GM19025 (cell line): Measurements from ENCODE around the gene ELMO2.

Source experiments
- ATAC-seq: cut with Tn5 transposase; IDR thresholded peaks from one replicate; pipeline ENCODE4 v1.9.1; 2021; ENCODE audit warnings: mild to moderate bottlenecking, low read depth, moderate library complexity; ENCODE audit not compliant: unreplicated experiment

The ELMO2 gene

DNA sequence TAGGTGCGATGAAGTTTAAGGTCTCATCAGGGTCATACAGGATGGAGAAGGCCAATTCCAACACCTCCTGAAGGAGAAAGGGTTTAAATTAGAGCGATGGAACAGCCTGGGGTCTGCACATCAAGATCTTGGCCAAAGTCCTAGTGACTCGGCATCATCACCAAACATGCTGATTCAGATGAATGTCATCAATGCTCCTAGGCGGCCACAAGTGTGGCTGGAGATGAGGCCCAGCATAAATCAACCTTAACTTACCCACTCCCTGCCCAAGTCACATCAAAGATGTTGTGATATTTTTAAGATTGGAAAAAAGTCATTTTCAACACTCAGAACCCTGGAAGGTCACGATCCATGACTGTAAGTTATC lies 37.5 kb downstream of the ELMO2 start:
- ATAC-seq: no peak

DNA sequence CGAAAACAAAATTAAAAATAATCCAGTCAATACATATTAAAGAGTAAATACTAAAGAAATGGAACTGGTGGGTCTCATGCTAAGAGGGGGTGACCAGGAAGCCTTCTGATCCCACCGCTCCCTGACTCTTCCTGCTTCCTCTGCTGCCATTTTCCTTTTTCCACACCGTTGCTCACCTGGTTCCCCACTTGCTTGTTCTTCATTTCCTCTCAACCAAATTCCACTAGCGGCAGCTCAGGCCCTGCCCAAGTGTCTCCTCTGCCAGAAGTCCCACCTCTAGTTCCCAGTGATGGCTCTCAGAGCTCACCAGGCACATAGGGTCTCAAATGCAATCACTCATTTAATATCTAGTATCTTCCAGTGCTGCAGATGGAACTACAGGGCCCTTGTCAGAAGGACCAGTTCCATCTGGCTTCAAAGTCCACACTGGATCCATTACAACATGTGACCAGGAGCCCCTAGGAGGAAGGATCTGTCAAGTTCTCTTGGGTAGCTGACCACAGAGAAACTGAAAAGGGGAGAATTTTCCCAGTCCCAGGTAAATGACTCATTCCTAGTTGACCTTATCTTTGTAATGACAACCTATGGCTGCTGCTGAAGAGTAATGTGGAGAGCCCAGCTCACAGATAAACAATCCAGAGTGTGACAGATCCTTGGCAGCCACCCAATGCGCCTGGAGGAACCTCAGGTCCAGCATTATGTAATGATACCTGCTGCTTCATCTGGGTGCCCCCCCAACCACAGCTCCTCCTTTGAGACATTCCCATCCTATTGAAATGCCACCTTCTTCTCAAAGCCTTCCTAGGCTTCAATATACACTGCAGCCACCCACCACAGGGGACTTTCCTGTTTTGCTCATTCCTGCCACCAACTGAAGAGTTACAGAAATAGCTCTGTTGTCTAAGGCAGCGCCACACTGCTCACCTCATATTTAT lies 38.2 kb downstream of the ELMO2 start:
- no peak for ATAC-seq

DNA sequence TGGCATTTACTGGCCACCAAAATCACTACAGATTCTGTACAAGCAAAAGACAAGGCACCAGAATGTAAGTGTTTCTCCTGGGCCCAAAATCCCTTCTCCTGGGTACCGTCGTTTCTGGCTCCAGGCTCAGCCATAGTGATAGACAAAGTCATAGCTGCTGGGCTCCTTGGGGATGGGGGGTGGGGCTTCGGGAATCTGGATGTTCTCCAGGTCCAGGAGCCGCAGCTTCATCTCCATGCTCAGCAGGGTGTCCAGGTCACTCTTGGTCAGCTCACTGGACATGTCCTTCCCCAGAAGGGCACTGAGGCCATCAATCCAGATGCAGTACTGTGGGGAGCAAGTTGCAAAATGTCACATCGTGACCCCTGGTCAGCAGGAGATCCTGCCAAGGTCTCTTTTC lies 39.2 kb downstream of the ELMO2 start:
- ATAC-seq: no peak

DNA sequence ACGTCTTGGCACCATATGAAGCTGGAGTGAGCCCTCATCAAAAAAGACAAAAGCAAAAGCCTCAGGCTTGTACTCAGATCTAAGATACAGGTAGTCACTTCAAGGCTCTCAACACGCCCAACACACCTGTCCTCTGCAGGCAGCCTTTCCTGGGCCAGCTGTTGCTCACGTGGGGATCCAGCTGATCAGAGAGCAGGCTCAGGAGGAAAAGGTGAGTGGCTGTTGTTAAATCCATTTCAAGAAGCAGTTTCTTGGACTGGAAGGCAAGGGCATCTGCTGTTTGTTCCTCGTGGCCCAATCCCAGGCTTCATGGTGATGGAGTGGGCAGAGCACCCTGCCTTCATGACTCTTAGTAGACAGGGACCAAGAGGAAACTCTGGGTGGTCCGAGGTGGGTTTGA lies 39.6 kb downstream of the ELMO2 start:
- ATAC-seq: no peak

DNA sequence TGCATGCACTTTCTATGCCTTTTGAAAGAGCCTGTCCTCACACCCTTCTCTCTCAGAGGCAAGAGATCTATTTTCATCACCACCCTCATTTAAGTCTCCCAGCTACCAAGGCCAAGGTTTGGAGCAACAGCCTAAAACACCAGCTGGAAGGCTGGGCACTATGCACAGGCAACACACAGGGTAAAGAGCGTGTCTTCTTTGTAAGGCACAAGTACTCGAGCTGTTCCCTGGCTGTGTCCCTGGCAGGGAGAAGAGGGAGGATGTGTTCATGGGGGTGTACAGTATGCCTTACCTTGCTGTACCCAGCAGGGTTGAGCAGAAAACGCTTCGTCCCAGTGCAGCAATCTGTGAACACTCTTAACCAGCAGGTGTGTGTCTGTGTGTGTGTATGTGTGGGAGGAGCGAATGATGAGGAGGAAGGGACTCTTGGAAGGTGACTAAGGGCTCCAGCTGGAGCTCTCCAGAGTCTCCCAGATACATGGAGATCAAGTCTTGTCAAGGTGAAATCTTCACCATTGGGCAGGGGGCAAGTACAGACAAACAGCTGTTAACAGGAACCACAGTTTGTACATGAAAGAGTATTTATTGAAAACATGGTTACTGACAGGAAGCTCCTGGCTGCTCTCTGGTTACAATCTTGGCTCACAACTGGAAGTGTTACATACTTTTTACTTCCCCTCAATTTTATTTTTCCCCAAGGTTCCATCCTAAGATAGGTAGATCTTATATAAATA lies 40.8 kb downstream of the ELMO2 start:
- ATAC-seq: no peak

DNA sequence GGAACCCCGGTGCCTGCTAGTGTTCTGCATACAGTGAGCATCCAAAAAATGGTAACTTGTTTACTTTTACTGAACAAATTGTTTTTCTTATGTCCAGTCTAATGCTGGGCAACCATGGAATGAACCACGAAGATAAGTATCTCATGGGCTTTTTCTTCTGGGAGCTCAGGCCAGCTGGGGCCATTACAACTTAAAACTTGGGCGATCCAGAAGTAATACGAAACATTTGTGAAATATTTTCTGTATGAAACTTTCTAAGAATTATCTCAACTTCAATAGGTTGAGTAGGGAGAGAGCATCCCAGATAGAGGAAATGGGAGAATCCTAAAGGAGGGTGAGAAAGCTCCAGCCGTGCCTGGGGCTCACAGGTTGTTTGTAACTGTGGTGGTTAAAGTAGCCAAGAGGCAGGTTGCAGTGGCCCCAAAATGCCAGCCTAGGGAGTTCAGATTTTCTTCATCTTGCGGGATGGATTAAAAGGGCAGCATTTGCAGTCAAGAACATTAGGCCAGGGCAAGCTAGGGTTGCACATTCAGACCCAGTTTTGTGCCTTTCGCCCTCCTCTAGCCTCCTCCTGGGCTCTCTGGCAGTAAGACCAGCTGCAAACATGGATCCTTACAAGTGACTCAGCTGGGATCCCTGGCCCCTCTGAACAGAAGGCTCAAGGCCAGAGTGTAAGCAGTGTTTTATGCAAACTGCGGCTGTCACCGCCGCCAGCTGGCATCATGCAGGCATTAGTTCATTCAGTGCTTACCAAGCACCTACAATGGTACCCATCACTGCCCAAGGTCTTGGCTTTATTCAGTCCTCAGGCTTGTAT lies 41.5 kb downstream of the ELMO2 start:
- no peak for ATAC-seq

DNA sequence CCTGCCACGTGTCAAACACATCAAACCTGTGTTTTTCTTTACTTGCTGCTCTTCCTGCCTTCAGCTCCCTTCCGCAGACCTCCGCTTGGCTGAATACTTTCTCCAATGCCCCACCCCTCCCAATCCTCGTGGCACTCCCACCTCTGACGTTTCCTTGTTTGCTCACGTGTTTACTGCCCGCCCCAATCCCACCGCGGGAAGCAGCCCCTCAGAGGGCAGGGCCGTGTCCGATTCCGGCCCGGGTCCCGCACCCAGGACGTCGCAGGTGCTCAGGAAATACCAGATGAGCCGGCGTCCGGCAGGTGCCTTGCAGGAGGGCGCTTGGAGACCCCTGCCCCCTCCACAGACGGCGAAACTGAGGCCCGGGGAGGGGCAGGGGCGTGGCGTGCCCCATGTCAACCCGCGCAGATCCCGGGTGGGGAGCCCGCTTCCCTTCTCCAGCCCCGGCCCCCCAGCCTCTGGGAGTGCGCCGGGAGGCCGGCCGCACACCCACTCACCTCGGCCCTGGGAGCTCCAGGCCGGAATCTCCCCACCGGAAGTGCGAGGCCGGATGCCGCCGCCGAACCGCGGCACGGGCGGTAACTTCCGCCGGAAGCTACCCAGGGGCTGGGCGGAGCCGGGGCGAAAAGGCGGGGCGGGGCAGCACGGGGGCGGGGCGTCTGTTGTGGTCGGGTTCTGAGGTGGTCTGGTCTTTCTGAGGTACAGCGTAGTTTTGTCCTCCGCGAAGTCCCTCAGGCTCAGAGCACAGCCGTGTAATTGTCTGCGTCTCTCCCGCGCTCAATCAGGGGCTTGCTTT lies 42.3 kb downstream of the ELMO2 start:
- ATAC-seq: peak; percentile 70

DNA sequence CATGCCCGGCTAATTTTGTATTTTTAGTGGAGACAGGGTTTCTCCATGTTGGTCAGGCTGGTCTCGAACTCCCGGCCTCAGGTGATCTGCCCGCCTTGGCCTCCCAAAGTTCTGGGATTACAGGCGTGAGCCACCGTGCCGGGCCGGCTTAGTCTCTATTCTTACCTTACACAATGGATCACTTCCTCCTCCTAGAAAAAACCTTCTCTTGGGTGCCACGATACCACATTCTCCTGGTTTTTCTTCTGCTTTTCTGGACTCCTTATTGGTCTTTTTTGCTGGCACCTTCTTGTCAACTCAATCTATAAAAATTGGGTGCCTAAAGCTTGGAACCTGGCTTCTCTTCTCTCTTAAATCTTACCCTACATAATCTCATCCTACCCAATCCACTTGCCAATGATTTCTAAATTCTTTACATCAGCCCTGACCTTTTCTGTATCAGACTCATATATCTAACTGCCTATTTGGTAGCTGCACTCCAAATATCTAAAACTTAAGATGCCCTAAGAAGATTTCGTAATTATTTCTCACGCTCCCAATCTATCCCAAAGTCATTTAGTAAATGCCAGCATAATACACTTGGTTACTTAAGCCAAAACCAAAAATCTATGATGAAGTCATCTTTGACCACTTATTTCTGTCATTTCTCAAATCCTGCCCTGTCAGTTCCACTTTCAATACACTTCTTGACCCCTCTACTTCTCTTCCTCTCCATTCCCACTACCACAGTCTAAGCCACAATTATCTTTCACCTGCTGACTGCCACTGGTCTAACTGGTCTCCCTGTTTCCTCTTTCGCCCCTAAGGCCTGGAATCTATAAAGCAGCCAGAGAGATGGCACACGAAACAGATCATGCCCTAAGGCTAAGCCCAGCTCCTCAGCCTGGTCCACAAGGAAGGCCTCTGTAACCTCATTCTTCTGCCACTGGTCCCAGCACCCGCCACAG lies 43.2 kb downstream of the ELMO2 start:
- ATAC-seq: no peak

DNA sequence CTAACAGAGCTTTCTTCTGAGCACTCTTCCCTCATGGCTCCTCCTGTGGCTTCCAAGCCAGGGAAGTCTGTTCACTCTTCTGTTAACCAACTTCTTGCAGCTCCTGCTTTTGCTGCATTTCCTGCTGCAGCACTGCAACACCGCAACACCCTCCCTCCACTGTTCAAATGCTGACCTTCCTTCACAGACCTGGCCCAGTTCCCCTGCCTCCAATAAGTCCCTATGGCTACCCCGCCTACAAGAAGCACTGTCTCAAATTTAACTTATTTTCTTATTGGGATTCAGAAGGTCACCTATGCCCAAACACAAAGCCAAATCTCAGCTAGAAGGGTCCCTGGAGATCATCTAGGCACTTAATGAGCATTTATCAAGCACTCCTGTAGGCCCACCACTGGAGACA lies 44.6 kb downstream of the ELMO2 start:
- no peak for ATAC-seq

DNA sequence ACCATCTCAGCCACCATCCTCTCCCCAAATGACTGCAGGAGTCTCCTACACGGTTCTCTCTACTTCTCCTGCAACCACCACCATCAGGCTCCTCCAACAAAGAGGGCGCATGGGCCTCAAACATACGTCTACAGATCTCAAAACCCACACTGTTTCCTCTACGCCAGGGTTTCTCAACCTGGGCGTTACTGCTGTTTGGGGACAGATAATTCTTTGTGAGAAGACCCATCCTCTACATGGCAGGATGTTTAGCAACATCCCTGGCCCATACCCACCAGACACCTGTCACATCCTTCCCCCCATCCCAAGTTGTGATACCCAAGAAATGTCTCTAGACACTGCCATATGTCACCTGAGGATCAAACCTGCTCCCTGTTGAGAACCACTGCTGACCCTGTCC lies 45.0 kb downstream of the ELMO2 start:
- no peak for ATAC-seq

DNA sequence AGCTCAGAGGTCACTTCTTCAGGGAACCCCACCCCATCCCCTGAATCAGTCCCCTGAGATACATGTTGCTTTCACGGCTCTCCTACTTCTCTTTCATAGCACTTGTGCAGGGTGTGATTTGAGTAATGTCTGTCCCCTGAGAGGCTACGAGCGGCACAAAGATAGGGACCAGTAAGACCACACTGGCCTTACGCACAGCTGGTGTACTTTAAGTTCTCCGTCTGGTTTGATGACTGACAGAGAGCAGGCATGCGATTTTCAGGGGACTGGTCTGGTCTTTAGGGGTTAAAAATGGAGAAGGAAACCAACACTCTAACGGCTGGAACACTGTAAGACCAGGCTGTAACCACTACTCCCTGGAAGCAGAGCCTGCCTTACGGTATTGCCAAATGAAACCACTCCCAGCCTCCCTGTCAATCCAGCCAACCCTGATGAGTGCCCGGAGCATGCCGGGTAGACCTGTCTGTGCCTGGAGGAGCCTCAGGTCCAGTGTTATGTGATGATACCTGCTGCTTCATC lies 47.1 kb downstream of the ELMO2 start:
- ATAC-seq: peak; percentile 68

DNA sequence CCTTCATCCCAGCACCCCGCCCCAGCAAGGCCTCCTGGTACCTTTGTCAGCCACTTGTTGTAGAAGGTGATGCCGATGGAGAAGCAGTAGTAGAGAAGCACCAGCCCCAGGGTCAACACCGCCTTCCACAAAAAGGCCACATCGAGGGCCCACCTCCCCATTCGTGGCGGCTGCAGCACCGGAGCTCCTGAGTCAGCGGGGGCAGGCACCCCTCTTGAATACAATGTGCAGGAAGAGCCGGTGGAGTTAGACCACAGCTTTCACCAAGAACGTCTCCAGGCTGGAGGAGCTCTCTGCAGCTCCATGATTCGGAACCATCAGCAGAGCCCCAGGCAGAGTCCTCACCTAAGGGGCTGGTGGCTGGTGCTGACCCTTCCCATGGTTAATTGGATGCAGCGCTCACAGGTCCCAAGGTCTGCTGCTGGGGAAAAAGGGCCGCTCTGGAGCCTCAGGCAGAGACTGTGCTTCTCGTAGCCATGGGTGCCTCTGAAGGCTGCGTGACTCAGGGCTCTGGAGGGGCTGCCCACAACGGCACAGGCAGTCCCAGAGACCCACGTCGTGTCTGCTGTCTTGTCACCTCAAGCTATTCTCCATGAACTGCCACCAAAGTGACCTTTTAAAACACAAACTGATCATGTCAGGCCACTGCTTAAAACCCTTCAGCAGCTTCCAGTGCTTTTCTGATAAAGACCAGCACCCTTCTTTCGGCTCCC lies 47.9 kb downstream of the ELMO2 start:
- no peak for ATAC-seq

DNA sequence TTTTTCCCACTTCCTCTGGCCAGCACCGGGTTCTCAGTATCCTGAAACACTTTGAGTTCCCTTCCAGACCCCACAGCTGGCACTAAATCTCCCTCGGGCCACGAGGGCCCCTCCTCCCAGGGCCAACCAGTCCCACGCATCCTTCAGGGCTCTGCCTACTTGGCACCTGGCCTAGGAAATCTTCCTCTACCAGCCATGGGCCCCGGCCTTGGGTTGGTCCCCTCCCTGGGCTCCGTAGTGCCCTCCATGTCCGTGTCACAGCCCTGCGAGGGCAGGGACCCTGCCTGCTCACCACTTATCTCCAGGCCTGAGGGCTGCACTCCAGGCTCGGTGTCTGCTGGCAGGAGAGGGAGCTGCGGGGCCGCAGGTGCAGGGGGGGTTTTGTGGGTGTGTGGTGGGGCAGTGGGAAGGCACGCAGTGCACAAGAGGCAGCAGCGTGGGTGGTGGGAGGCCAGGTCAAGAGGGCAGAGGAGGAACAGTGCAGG lies 49.3 kb downstream of the ELMO2 start:
- ATAC-seq: no peak

DNA sequence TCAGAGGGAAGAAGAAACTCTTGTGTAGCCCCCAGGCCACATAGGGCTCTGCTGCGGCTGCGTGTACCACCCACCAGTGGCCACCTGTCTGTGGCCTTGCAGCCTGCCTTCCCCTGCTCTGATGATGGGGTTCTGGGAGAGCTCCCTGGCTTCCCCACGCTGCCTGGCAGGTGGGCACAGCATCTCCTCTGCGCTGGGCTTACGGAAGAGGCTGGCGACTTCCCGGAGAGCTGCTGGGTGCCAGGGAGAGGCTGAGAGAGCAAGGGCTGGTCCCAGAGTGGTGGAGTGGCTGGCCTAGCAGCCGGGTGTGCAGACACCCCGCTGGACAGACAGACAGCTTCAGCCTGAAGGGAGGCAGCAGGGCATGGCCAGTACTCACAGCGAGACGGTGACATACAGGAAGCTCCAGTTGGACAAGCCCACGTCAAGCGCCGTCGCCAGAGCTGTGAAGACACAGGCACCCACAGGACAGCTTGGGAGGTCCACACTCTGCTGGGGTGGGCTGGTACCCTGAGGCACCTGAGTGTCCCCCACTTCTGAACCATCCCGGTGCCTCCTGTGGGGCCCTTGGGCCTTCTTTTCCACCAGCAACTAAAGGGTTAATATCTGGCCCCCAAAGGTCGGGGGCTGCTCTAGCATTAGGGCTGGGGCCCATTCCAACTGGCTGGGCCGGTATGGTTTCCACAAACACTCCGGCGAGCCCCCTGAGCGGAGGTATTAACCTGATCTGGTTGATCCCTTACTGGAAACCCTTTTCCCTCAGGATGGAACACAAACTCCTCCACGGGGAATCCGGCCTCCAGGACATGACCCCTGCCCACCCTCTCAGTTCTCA lies 50.0 kb downstream of the ELMO2 start:
- no peak for ATAC-seq

DNA sequence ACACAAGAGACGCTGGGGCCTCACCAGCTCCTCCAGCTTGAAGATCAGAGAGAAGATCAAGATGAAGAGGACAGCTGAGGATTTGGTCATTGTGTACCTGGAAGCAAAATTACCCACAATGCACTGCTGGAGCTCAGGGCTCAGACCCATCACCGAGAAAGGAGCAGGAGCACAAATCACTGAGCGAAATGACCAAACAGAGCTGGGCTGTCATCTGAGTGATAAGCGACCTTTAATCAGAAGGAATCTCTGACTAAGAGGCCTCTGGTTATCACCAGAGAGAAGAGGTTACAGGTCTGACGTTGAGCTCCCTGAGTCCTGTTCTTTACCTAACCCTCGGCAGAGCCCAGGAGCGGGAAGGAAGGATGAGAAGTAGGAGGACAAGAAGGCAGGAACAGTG lies 50.6 kb downstream of the ELMO2 start:
- ATAC-seq: no peak

DNA sequence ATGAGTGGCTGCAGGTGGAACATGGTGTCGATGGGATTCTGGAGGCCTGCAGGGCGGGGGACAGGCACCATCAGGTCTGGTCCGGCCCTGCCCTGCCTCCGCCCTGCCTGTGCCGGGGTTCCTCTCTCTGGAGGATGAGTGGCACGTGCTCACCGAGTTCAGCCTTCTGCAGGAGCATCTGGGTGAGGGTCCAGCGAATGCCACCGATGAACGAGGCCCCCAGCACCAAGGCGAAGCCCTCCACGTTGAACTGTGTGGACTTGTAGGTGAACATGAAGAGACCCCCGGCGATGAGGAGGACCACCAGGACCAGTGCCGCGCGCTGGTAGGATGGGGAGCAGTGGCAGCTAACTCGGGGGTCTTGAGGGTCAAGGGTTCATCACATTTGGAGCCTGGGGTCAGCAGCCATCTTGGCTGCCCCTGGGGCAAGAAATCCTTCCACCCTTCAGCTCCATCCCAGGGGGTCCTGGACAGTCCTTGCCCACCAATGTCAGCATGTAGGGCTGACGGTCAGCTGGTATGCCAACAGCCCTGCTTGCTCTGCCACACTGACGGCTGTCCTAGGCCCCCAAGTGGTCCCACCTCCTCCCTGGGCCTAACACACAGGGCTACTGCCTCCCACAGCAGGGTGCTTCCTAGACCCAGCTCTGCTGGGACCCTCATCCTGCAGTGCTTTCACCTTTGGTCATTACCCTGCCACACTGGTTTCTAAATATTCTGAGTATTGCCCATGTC lies 51.3 kb downstream of the ELMO2 start:
- ATAC-seq: no peak

DNA sequence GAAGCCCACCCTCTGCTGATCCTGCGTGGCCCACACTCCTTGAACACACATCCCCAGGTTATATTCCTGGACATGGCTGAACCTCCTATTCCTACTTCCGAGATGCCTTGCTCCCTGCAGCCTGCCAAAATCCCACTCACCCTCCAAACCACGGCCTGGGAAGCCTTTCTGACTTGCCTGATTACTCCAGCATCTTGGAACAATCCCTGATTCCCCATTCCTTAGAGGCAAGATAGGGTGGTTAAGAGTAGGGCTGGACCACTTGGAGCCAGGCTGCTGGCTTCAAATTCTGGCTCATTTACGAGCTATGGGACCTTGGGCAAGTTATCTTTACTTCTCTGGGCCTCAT lies 52.2 kb downstream of the ELMO2 start:
- no peak for ATAC-seq
